A549 (cell line): ENCODE measurements around the gene MMP11. TPM values are rescaled to one million over a fixed set of nuclear protein-coding genes. Genes with fewer than 3 reads are reported as not detected.

Experiments used
- ATAC-seq, 2 experiments: fragments of 200-7000 bp in 1 of 2; fragments of >200 bp in 1 of 2; cut with Nextera tagmentation in 1 of 2; cut with Tn5 transposase in 1 of 2; 3 replicates each; pipeline versions ENCODE4 v1.8.0 to v1.9.1; 2018 to 2020; ENCODE audit warnings: mild to moderate bottlenecking in 1 of 2, moderate library complexity in 1 of 2
- CTCF ChIA-PET: fragments of 300-600 bp; sonication (Branson Sonifier 250); formaldehyde crosslinking; extraction: SDS; loops from one replicate; lab custom pipeline; 2021; ENCODE audit warnings: antibody characterized with exemption, inconsistent platforms; lab: Yijun Ruan, JAX
- POLR2A ChIA-PET: fragments of 350-600 bp; formaldehyde crosslinking; extraction: SDS; loops from one replicate; lab custom pipeline; 2021; ENCODE audit warnings: antibody characterized with exemption, inconsistent platforms; lab: Yijun Ruan, JAX
- DNase-seq, 2 experiments: peaks; one replicate each; pipeline versions ENCODE4 v3.0.0 to v3.0.0-alpha.2; 2011 to 2016; ENCODE audit warnings: low read depth in 1 of 2, low spot score in 1 of 2
- FAIRE-seq: peaks from 2 replicates; lab custom pipeline; 2011; peaks lifted over from hg19 to GRCh38; lab: Jason Lieb, UNC
- H3K27ac ChIP-seq, 2 experiments: fragments of >200 bp; sonication (Bioruptor Twin); formaldehyde crosslinking; 3 replicates each; pipeline ENCODE4 v1.5.1; 2016 to 2017
- H3K4me1 ChIP-seq: fragments of >200 bp; sonication (Bioruptor Twin); formaldehyde crosslinking; 3 replicates; pipeline ENCODE4 v1.6.1; 2016
- H3K4me2 ChIP-seq: fragments of >200 bp; sonication (Bioruptor Twin); formaldehyde crosslinking; 3 replicates; pipeline ENCODE4 v1.6.1; 2016
- H3K4me3 ChIP-seq: fragments of >200 bp; sonication (Bioruptor Twin); formaldehyde crosslinking; 3 replicates; pipeline ENCODE4 v1.5.1; 2016
- H3K9me3 ChIP-seq: fragments of >200 bp; sonication (Bioruptor Twin); formaldehyde crosslinking; 3 replicates; pipeline ENCODE4 v1.6.1; 2016
- CBX2 ChIP-seq: fragments of 200-600 bp; sonication (generic); IDR thresholded peaks from 2 replicates; pipeline ENCODE4 v1.6.1; 2016; ENCODE audit warnings: low read depth, mild to moderate bottlenecking, borderline replicate concordance
- CHD4 ChIP-seq: fragments of 200-600 bp; sonication (generic); IDR thresholded peaks from 2 replicates; pipeline ENCODE4 v1.6.1; 2016; ENCODE audit warnings: antibody characterized with exemption, mild to moderate bottlenecking, borderline replicate concordance
- EHMT2 ChIP-seq: fragments of 200-600 bp; sonication (generic); IDR thresholded peaks from 2 replicates; pipeline ENCODE4 v1.6.1; 2016; ENCODE audit warnings: antibody characterized with exemption, low read depth, mild to moderate bottlenecking, moderate library complexity
- EP300 ChIP-seq, 2 experiments: fragments of >200 bp; sonication (Bioruptor Twin); formaldehyde crosslinking; IDR thresholded peaks; 2 replicates in 1 of 2; 3 replicates in 1 of 2; pipeline ENCODE4 v1.6.1; 2016 to 2017
- ESRRA ChIP-seq: fragments of 150-350 bp; IDR thresholded peaks from 2 replicates; pipeline ENCODE4 v1.6.1; 2014; ENCODE audit warnings: mild to moderate bottlenecking, low read length, borderline replicate concordance
- HDAC2 ChIP-seq: fragments of 200-600 bp; sonication (generic); IDR thresholded peaks from 2 replicates; pipeline ENCODE4 v1.6.1; 2016
- HES2 ChIP-seq: fragments of >200 bp; sonication (Bioruptor Twin); formaldehyde crosslinking; IDR thresholded peaks from 2 replicates; pipeline ENCODE4 v1.6.1; 2016
- HOXB5 ChIP-seq: fragments of 250-450 bp; sonication (Bioruptor Pico); IDR thresholded peaks from 2 replicates; pipeline ENCODE4 v1.5.0; 2020; ENCODE audit warnings: mild to moderate bottlenecking, moderate library complexity
- JUN ChIP-seq, 2 experiments: fragments of >200 bp; sonication (Bioruptor Twin); formaldehyde crosslinking; IDR thresholded peaks; 2 replicates in 1 of 2; 3 replicates in 1 of 2; pipeline ENCODE4 v1.6.1; 2016 to 2017
- KDM1A ChIP-seq: fragments of 200-600 bp; sonication (generic); IDR thresholded peaks from 2 replicates; pipeline ENCODE4 v1.6.1; 2016; ENCODE audit warnings: low read depth, mild to moderate bottlenecking
- KDM5A ChIP-seq: fragments of 200-600 bp; sonication (generic); IDR thresholded peaks from 2 replicates; pipeline ENCODE4 v1.6.1; 2016; ENCODE audit warnings: antibody characterized with exemption, mild to moderate bottlenecking
- MYC ChIP-seq: IDR thresholded peaks from 2 replicates; pipeline ENCODE4 v1.6.1; 2012; ENCODE audit warnings: mild to moderate bottlenecking, inconsistent platforms, low read length, improper control_type of control experiment, borderline replicate concordance
- NFE2L2 ChIP-seq: fragments of 150-350 bp; conservative IDR thresholded peaks from 2 replicates; pipeline ENCODE4 v1.6.1; 2014; ENCODE audit warnings: low read length
- NR3C1 ChIP-seq: fragments of >200 bp; sonication (Bioruptor Twin); formaldehyde crosslinking; IDR thresholded peaks from 3 replicates; pipeline ENCODE4 v1.6.1; 2017
- PHF8 ChIP-seq: fragments of 200-600 bp; sonication (generic); IDR thresholded peaks from 2 replicates; pipeline ENCODE4 v1.6.1; 2016; ENCODE audit warnings: low read depth, mild to moderate bottlenecking, antibody characterized with exemption, moderate library complexity, borderline replicate concordance
- POLR2A ChIP-seq: IDR thresholded peaks from 2 replicates; pipeline ENCODE4 v1.6.1; 2012; ENCODE audit warnings: mild to moderate bottlenecking, low read length
- POLR2AphosphoS2 ChIP-seq: conservative IDR thresholded peaks from 2 replicates; pipeline ENCODE4 v1.6.1; 2012; ENCODE audit warnings: low read length, improper control_type of control experiment, inconsistent platforms
- RARB ChIP-seq: fragments of 250-450 bp; sonication (Bioruptor Pico); IDR thresholded peaks from 2 replicates; pipeline ENCODE4 v1.8.0; 2021; ENCODE audit warnings: mild to moderate bottlenecking, moderate library complexity
- RNF2 ChIP-seq: fragments of 200-600 bp; sonication (generic); IDR thresholded peaks from 2 replicates; pipeline ENCODE4 v1.6.1; 2016; ENCODE audit warnings: low read depth, mild to moderate bottlenecking, antibody characterized with exemption, moderate library complexity, borderline replicate concordance
- TFCP2L1 ChIP-seq: fragments of 250-450 bp; sonication (Bioruptor Pico); IDR thresholded peaks from 2 replicates; pipeline ENCODE4 v1.5.0; 2021; ENCODE audit warnings: mild to moderate bottlenecking
- ZFP36 ChIP-seq: fragments of 450-650 bp; IDR thresholded peaks from 2 replicates; pipeline ENCODE4 v1.6.1; 2014; ENCODE audit warnings: borderline replicate concordance; ENCODE audit not compliant: partially characterized antibody
- ZSCAN20 ChIP-seq: fragments of 250-450 bp; sonication (Bioruptor Pico); IDR thresholded peaks from 2 replicates; pipeline ENCODE4 v1.8.0; 2022; ENCODE audit warnings: mild to moderate bottlenecking, moderate library complexity
- WGBS: methylation state at CpG from one replicate; pipeline ENCODE4 v1.1.6; 2017; ENCODE audit errors: missing lambda C conversion rate; 5-methylcytosine and 5-hydroxymethylcytosine counted together
- polyA plus RNA-seq, 4 experiments: library from polyadenylated mRNA; depleted of rRNA in 3 of 4; stranded (reverse); fragments of >200 nt; fragmentation: RNase III in 1 of 4; extraction: RNeasy Plus Mini Kit Qiagen cat#74134 plus additional on column Dnase treatment in 1 of 4; gene quantifications; 2 replicates in 3 of 4; 3 replicates in 1 of 4; pipeline ENCODE4 v1.2.3, GENCODE V29; 2011 to 2017
- TF ChIP-seq, protein P1 (sequence below): IDR thresholded peaks from 2 replicates; pipeline ENCODE4 v1.6.1; 2012; ENCODE audit warnings: low read depth, borderline replicate concordance
- TF ChIP-seq, protein P2 (sequence below): fragments of 450-650 bp; IDR thresholded peaks from 2 replicates; pipeline ENCODE4 v1.6.1; 2014; ENCODE audit warnings: antibody characterized with exemption
- TF ChIP-seq, protein P3 (sequence below): fragments of >200 bp; sonication (Bioruptor Twin); formaldehyde crosslinking; IDR thresholded peaks from 3 replicates; pipeline ENCODE4 v1.5.1; 2016
- TF ChIP-seq, protein P4 (sequence below): fragments of 150-350 bp; IDR thresholded peaks from 2 replicates; pipeline ENCODE4 v1.6.1; 2014; ENCODE audit warnings: low read depth, mild to moderate bottlenecking, low read length

Gene MMP11
- polyA plus RNA-seq, 2 of the 4 experiments (the other 2 are of a cell fraction) = 0.23 to 0.36 TPM

DNA sequence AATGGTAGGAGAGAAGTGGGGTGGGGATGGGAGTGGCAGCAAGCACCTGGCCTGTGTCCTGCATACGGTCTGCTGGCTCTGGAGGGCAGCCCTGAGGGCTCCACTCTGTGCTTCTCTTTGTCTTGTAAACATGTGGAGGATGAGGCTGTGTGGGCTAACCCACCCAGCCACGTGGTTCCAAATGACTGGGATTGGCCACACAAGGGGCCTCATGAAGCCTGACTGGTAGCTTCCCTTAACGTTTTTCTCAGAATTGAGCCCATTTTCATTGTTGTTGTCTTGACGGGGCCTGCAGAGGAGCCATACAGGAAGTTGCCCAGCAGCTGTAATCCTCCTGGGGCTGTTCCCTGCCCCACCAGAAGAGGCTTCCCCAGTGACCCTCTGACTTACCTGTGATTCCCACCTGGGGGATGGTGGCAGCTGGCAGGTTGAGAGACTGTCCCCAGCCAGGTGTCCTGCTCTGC lies 48.1 kb downstream of the MMP11 start:
- Histone ChIP-seq H3K4me1 (no peaks in the 10 kb centered on the region), H3K9me3 (no peaks in the 10 kb centered on the region), H3K4me3 (no peak overlapping the region), H3K27ac (no peak overlapping the region), H3K4me2 (no peak overlapping the region)
- no peak for TF ChIP-seq HDAC2
- TF ChIP-seq CBX2 = no peak
- TF ChIP-seq KDM5A = no peak
- TF ChIP-seq POLR2AphosphoS2 = no peak
- no peak for TF ChIP-seq HOXB5
- TF ChIP-seq TFCP2L1 (CRISPR knock-in tag) = no peak
- TF ChIP-seq CHD4 = no peak
- no peak for TF ChIP-seq NFE2L2
- TF ChIP-seq, protein P1, sequence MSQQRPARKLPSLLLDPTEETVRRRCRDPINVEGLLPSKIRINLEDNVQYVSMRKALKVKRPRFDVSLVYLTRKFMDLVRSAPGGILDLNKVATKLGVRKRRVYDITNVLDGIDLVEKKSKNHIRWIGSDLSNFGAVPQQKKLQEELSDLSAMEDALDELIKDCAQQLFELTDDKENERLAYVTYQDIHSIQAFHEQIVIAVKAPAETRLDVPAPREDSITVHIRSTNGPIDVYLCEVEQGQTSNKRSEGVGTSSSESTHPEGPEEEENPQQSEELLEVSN = no peak
- TF ChIP-seq ZFP36 = no peak
- no peak for TF ChIP-seq RARB (CRISPR knock-in tag)
- TF ChIP-seq NR3C1 = no peak
- no peak for TF ChIP-seq PHF8
- TF ChIP-seq JUN (IDR thresholded peaks at IDR 0.05) = no peak
- TF ChIP-seq, protein P2, sequence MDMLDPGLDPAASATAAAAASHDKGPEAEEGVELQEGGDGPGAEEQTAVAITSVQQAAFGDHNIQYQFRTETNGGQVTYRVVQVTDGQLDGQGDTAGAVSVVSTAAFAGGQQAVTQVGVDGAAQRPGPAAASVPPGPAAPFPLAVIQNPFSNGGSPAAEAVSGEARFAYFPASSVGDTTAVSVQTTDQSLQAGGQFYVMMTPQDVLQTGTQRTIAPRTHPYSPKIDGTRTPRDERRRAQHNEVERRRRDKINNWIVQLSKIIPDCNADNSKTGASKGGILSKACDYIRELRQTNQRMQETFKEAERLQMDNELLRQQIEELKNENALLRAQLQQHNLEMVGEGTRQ = no peak
- no peak for TF ChIP-seq POLR2A
- no peak for TF ChIP-seq ESRRA
- no peak for TF ChIP-seq HES2
- TF ChIP-seq EHMT2 = no peak
- 76% methylated on average over 4 of the region's 4 CpGs for WGBS
- ChIA-PET CTCF (interaction anchor here (0.9 to 1.2 kb wide), 2 partner anchors 29 to 47 kb away, joined by 3 to 4 read pairs; no protein-coding TSS in a partner anchor), POLR2A (interaction anchor here (0.6 kb wide), 1 partner anchor 27 kb away, joined by 4 read pairs; no protein-coding TSS in a partner anchor)
- no peak for ATAC-seq
- no peak for DNase-seq
- no peak for FAIRE-seq

- DNase-seq (no peak), ATAC-seq (no peak), FAIRE-seq (no peak)
- no peak overlapping the region for H3K27ac ChIP-seq
- H3K4me2 ChIP-seq = no peak overlapping the region
- CTCF ChIA-PET = interaction anchor here (1.1 kb wide), 1 partner anchor 7 kb away, joined by 3 read pairs; no protein-coding TSS in a partner anchor
- H3K9me3 ChIP-seq = no peaks in the 10 kb centered on the region
- H3K4me1 ChIP-seq = no peaks in the 10 kb centered on the region
- H3K4me3 ChIP-seq = no peak overlapping the region
- POLR2A ChIA-PET = interaction anchor here (1.9 kb wide), 1 partner anchor 35 kb away, joined by 6 read pairs; the partner anchor contains the start of gene SLC2A11
- no peak for TF ChIP-seq EP300 (IDR thresholded peaks at IDR 0.05)
- WGBS = 94% methylated on average over 5 of the region's 6 CpGs
Observed at GRCh38 chr22:23822101-23822671, 49.5 kb downstream of the MMP11 start.

GRCh38 chr22:23823331-23823791 lies 50.7 kb downstream of the MMP11 start:
- FAIRE-seq = no peak
- POLR2A ChIA-PET = interaction anchor here (1.9 kb wide), 1 partner anchor 34 kb away, joined by 6 read pairs; the partner anchor contains the start of gene SLC2A11
- CTCF ChIA-PET = interaction anchor here (1.1 to 4.4 kb wide), 3 partner anchors 8 to 55 kb away, joined by 3 to 21 read pairs (median 12); partner anchors contain the start of gene CHCHD10

More at GRCh38 chr22:23823331-23823791, 50.7 kb downstream of the MMP11 start:
- 93% methylated on average over 9 of the region's 14 CpGs for WGBS
- H3K9me3 ChIP-seq = no peaks in the 10 kb centered on the region
- no peak overlapping the region for H3K4me2 ChIP-seq
- no peak for DNase-seq
- no peaks in the 10 kb centered on the region for H3K4me1 ChIP-seq
- no peak overlapping the region for H3K27ac ChIP-seq
- H3K4me3 ChIP-seq = no peak overlapping the region
- TF ChIP-seq ZSCAN20 (CRISPR knock-in tag) = no peak
- no peak for TF ChIP-seq KDM1A
- TF ChIP-seq CHD4 = no peak
- TF ChIP-seq, protein P3, sequence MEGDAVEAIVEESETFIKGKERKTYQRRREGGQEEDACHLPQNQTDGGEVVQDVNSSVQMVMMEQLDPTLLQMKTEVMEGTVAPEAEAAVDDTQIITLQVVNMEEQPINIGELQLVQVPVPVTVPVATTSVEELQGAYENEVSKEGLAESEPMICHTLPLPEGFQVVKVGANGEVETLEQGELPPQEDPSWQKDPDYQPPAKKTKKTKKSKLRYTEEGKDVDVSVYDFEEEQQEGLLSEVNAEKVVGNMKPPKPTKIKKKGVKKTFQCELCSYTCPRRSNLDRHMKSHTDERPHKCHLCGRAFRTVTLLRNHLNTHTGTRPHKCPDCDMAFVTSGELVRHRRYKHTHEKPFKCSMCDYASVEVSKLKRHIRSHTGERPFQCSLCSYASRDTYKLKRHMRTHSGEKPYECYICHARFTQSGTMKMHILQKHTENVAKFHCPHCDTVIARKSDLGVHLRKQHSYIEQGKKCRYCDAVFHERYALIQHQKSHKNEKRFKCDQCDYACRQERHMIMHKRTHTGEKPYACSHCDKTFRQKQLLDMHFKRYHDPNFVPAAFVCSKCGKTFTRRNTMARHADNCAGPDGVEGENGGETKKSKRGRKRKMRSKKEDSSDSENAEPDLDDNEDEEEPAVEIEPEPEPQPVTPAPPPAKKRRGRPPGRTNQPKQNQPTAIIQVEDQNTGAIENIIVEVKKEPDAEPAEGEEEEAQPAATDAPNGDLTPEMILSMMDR = no peak
- TF ChIP-seq MYC = no peak
- no peak for TF ChIP-seq RNF2
- TF ChIP-seq, protein P4, sequence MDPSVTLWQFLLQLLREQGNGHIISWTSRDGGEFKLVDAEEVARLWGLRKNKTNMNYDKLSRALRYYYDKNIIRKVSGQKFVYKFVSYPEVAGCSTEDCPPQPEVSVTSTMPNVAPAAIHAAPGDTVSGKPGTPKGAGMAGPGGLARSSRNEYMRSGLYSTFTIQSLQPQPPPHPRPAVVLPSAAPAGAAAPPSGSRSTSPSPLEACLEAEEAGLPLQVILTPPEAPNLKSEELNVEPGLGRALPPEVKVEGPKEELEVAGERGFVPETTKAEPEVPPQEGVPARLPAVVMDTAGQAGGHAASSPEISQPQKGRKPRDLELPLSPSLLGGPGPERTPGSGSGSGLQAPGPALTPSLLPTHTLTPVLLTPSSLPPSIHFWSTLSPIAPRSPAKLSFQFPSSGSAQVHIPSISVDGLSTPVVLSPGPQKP = no peak
- TF ChIP-seq, all 56 proteins: peak for 0
- ATAC-seq = no peak
